Measurements from ENCODE around the gene PRKAG2.
A peak's percentile ranks its signal among the peaks of the same experiment; 100 is the strongest.

Gene PRKAG2

GRCh38 chr7:151720280-151720679, 156.6 kb downstream of the PRKAG2 start:
- DNase-seq = no peak

- no peak for DNase-seq
Observed at GRCh38 chr7:151719897-151720242, 157.0 kb downstream of the PRKAG2 start.

GRCh38 chr7:151719031-151719896, 157.7 kb downstream of the PRKAG2 start:
- no peak for DNase-seq

GRCh38 chr7:151717918-151718317, 159.0 kb downstream of the PRKAG2 start:
- DNase-seq = no peak

- DNase-seq = no peak
Observed at GRCh38 chr7:151717415-151717814, 159.5 kb downstream of the PRKAG2 start.

- no peak for DNase-seq
Observed at GRCh38 chr7:151716323-151716722, 160.6 kb downstream of the PRKAG2 start.

- DNase-seq = no peak
Observed at GRCh38 chr7:151715666-151716315, 161.1 kb downstream of the PRKAG2 start.

- no peak for DNase-seq
Observed at GRCh38 chr7:151714201-151714600, 162.7 kb downstream of the PRKAG2 start.

- DNase-seq = no peak
Observed at GRCh38 chr7:151712810-151713125, 164.1 kb downstream of the PRKAG2 start.

GRCh38 chr7:151711906-151712809, 164.8 kb downstream of the PRKAG2 start:
- DNase-seq = no peak

- no peak for DNase-seq
Observed at GRCh38 chr7:151711435-151711872, 165.5 kb downstream of the PRKAG2 start.

GRCh38 chr7:151710646-151711434, 166.1 kb downstream of the PRKAG2 start:
- DNase-seq = no peak

GRCh38 chr7:151710121-151710640, 166.7 kb downstream of the PRKAG2 start:
- no peak for DNase-seq

GRCh38 chr7:151709141-151710038, 167.5 kb downstream of the PRKAG2 start:
- DNase-seq = no peak

- DNase-seq = no peak
Observed at GRCh38 chr7:151708610-151709009, 168.3 kb downstream of the PRKAG2 start.

GRCh38 chr7:151707757-151708156, 169.2 kb downstream of the PRKAG2 start:
- DNase-seq = no peak

- DNase-seq = no peak
Observed at GRCh38 chr7:151707105-151707469, 169.8 kb downstream of the PRKAG2 start.

GRCh38 chr7:151706277-151707104, 170.4 kb downstream of the PRKAG2 start:
- DNase-seq = no peak

GRCh38 chr7:151705636-151706276, 171.2 kb downstream of the PRKAG2 start:
- DNase-seq = peak; percentile 23
